ENCODE data around the gene PLEKHG4B. TPM values are rescaled to one million over a fixed set of nuclear protein-coding genes. Genes with fewer than 3 reads are reported as not detected.

Gene PLEKHG4B
- total RNA-seq, 1 experiment from 2014 or later, result 1.2 TPM

GRCh38 chr5:152077-152476 is 60.1 kb downstream of the PLEKHG4B start:
- H3K9ac ChIP-seq (ENCODE audit: low read length), result peak overlapping the region; percentile 50; the same call in 1 of the 2 replicates
- H3K27ac ChIP-seq (ENCODE audit: low read length), result 0 out of 2 replicates have a peak overlapping the region, but pooled peaks have one; percentile 84
- H3K9me3 ChIP-seq (ENCODE audit: low read length), result peaks cover 18% of the 10 kb centered on the region
- H3K4me3 ChIP-seq (ENCODE audit: low read length), result no peak overlapping the region
- ChIA-PET POLR2A (ENCODE audit: unreplicated experiment) (no interaction called here), CTCF (no interaction called here)
- ATAC-seq, result no peak
- H3K36me3 ChIP-seq (ENCODE audit: low read depth, low read length), result no peaks in the 10 kb centered on the region; the same call in 1 of the 2 replicates
- no peak for TF ChIP-seq EZH2phosphoT487 (IDR thresholded peaks at IDR 0.05; ENCODE audit: borderline replicate concordance, low read length)
- no peak for TF ChIP-seq CTCF (conservative IDR thresholded peaks at IDR 0.05; ENCODE audit: low read depth, low read length)
- TF ChIP-seq EZH2 (IDR thresholded peaks at IDR 0.05; ENCODE audit: low read length, unreplicated experiment), result no peak
- peaks cover 11% of the 10 kb centered on the region for H3F3A ChIP-seq (ENCODE audit: low read length, unreplicated experiment)
- H4K20me1 ChIP-seq (ENCODE audit: low read length), result no peaks in the 10 kb centered on the region
- no peaks in the 10 kb centered on the region for H3K79me2 ChIP-seq (ENCODE audit: low read length)
- H3K4me2 ChIP-seq (ENCODE audit: low read length), result no peak overlapping the region
- peaks cover 42% of the 10 kb centered on the region for H3K4me1 ChIP-seq (ENCODE audit: insufficient read depth, low read length)
- BruUV-seq (replicated peaks), result no TSS peak
- intact Hi-C loops (cut with micrococcal nuclease), result no loop called here
- H3K27me3 ChIP-seq (ENCODE audit: low read length), result no peaks in the 10 kb centered on the region
- DNase-seq, result no peak
- H2AFZ ChIP-seq (ENCODE audit: low read length), result no peak overlapping the region
- H3K9me2 ChIP-seq (replicated peaks; ENCODE audit: low read length), result no peaks in the 10 kb centered on the region

GRCh38 chr5:153256-153655 is 61.3 kb downstream of the PLEKHG4B start:
- no peaks in the 10 kb centered on the region for H3K9me2 ChIP-seq (replicated peaks; ENCODE audit: low read length)
- peak overlapping the region; percentile 24; the same call in 1 of the 2 replicates for H3K4me3 ChIP-seq (ENCODE audit: low read length)
- H3K4me1 ChIP-seq (ENCODE audit: insufficient read depth, low read length), result peaks cover 42% of the 10 kb centered on the region
- peak; percentile 53 for ATAC-seq
- no peaks in the 10 kb centered on the region for H3K79me2 ChIP-seq (ENCODE audit: low read length)
- ChIA-PET POLR2A (ENCODE audit: unreplicated experiment) (no interaction called here), CTCF (no interaction called here)
- H3F3A ChIP-seq (ENCODE audit: low read length, unreplicated experiment), result peaks cover 11% of the 10 kb centered on the region
- peak overlapping the region; percentile 67 for H3K4me2 ChIP-seq (ENCODE audit: low read length)
- no peak for TF ChIP-seq EZH2phosphoT487 (IDR thresholded peaks at IDR 0.05; ENCODE audit: borderline replicate concordance, low read length)
- no peak for TF ChIP-seq EZH2 (IDR thresholded peaks at IDR 0.05; ENCODE audit: low read length, unreplicated experiment)
- TF ChIP-seq CTCF (conservative IDR thresholded peaks at IDR 0.05; ENCODE audit: low read depth, low read length), result no peak
- no peak overlapping the region for H2AFZ ChIP-seq (ENCODE audit: low read length)
- H3K27me3 ChIP-seq (ENCODE audit: low read length), result no peaks in the 10 kb centered on the region
- intact Hi-C loops (cut with micrococcal nuclease), result no loop called here
- no TSS peak for BruUV-seq (replicated peaks)
- H3K9me3 ChIP-seq (ENCODE audit: low read length), result peaks cover 7% of the 10 kb centered on the region; the same call in 1 of the 2 replicates
- no peaks in the 10 kb centered on the region for H3K36me3 ChIP-seq (ENCODE audit: low read depth, low read length)
- peak overlapping the region; percentile 84 for H3K27ac ChIP-seq (ENCODE audit: low read length)
- peak overlapping the region; percentile 50 for H3K9ac ChIP-seq (ENCODE audit: low read length)
- peak; percentile 88 for DNase-seq
- no peaks in the 10 kb centered on the region for H4K20me1 ChIP-seq (ENCODE audit: low read length)

- no TSS peak for BruUV-seq (replicated peaks)
- Histone ChIP-seq H2AFZ (ENCODE audit: low read length) (no peak overlapping the region), H3K9ac (ENCODE audit: low read length) (no peak overlapping the region), H3K36me3 (ENCODE audit: low read depth, low read length) (no peaks in the 10 kb centered on the region), H3K9me3 (ENCODE audit: low read length) (no peaks in the 10 kb centered on the region), H3K9me2 (replicated peaks; ENCODE audit: low read length) (no peaks in the 10 kb centered on the region), H3K27me3 (ENCODE audit: low read length) (no peaks in the 10 kb centered on the region), H3K4me3 (ENCODE audit: low read length) (no peak overlapping the region), H3K4me1 (ENCODE audit: insufficient read depth, low read length) (peaks cover 42% of the 10 kb centered on the region), H3K79me2 (ENCODE audit: low read length) (no peaks in the 10 kb centered on the region), H3F3A (ENCODE audit: low read length, unreplicated experiment) (peaks cover 11% of the 10 kb centered on the region), H3K4me2 (ENCODE audit: low read length) (no peak overlapping the region), H3K27ac (ENCODE audit: low read length) (0 out of 2 replicates have a peak overlapping the region, but pooled peaks have one; percentile 84), H4K20me1 (ENCODE audit: low read length) (no peaks in the 10 kb centered on the region)
- TF ChIP-seq EZH2phosphoT487 (IDR thresholded peaks at IDR 0.05; ENCODE audit: borderline replicate concordance, low read length) (no peak), CTCF (conservative IDR thresholded peaks at IDR 0.05; ENCODE audit: low read depth, low read length) (no peak), EZH2 (IDR thresholded peaks at IDR 0.05; ENCODE audit: low read length, unreplicated experiment) (no peak)
- no peak for ATAC-seq
- ChIA-PET POLR2A (ENCODE audit: unreplicated experiment) (no interaction called here), CTCF (no interaction called here)
- intact Hi-C loops (cut with micrococcal nuclease), result no loop called here
- DNase-seq, result no peak
Measured at GRCh38 chr5:154236-154635, 62.3 kb downstream of the PLEKHG4B start.
